Ureter (tissue), 1 donor: ENCODE measurements around the gene TBC1D8. TPM values are rescaled to one million over a fixed set of nuclear protein-coding genes. Genes with fewer than 3 reads are reported as not detected.

ENCODE experiments used
- DNase-seq: peaks from one replicate; pipeline ENCODE4 v3.0.0-alpha.2; 2020; ENCODE audit warnings: low spot score
- total RNA-seq: library from RNA; stranded (reverse); gene quantifications from one replicate; pipeline ENCODE4 v1.2.4, GENCODE V29; 2023
- donor health status: DM: yes; HTN: yes; CAD: no.

Gene TBC1D8
- total RNA-seq, 1 donor from 2014 or later: 69.1 TPM

- no peak for DNase-seq
Observed at GRCh38 chr2:101030866-101031554, 120.2 kb downstream of the TBC1D8 start.

- DNase-seq: no peak
Observed at GRCh38 chr2:101027852-101028251, 123.3 kb downstream of the TBC1D8 start.

GRCh38 chr2:101026923-101027469 is 124.2 kb downstream of the TBC1D8 start:
- no peak for DNase-seq

GRCh38 chr2:101026253-101026701 is 124.9 kb downstream of the TBC1D8 start:
- no peak for DNase-seq

GRCh38 chr2:101025561-101025960 is 125.6 kb downstream of the TBC1D8 start:
- DNase-seq: no peak

- no peak for DNase-seq
Observed at GRCh38 chr2:101023327-101024107, 127.7 kb downstream of the TBC1D8 start.

- no peak for DNase-seq
Observed at GRCh38 chr2:101022221-101022620, 129.0 kb downstream of the TBC1D8 start.

GRCh38 chr2:101018934-101019333 is 132.2 kb downstream of the TBC1D8 start:
- DNase-seq: no peak

GRCh38 chr2:101017371-101017770 is 133.8 kb downstream of the TBC1D8 start:
- DNase-seq: no peak

GRCh38 chr2:101014264-101014857 is 136.8 kb downstream of the TBC1D8 start:
- no peak for DNase-seq

GRCh38 chr2:101012706-101013181 is 138.4 kb downstream of the TBC1D8 start:
- DNase-seq: no peak

- DNase-seq: no peak
Observed at GRCh38 chr2:101012054-101012705, 139.0 kb downstream of the TBC1D8 start.

- no peak for DNase-seq
Observed at GRCh38 chr2:101011152-101011551, 140.0 kb downstream of the TBC1D8 start.

- DNase-seq: no peak
Observed at GRCh38 chr2:101007415-101008345, 143.5 kb downstream of the TBC1D8 start.

GRCh38 chr2:101006065-101006715 is 145.0 kb downstream of the TBC1D8 start:
- no peak for DNase-seq

GRCh38 chr2:101004620-101005325 is 146.4 kb downstream of the TBC1D8 start:
- no peak for DNase-seq

- DNase-seq: no peak
Observed at GRCh38 chr2:101003278-101003775, 147.9 kb downstream of the TBC1D8 start.

- DNase-seq: no peak
Observed at GRCh38 chr2:101002562-101003277, 148.5 kb downstream of the TBC1D8 start.
